Stimulated activated CD4-positive, alpha-beta T cell treated with anti-CD3 and anti-CD28 coated beads, Interleukin-4, amount 100 ng/mL, for 4 hours (primary cell): Measurements from ENCODE around the gene NTN1.
"Not testable (repeated sequence)": the region's sequence is repeated elsewhere in the genome, so short reads cannot be mapped to it uniquely, and the experiment has no call there.

Experiments
- DNase-seq, 2 experiments: peaks; one replicate each; pipeline ENCODE4 v3.0.0-alpha.2; 2020

Gene NTN1

GRCh38 chr17:9257630-9257965 lies 236.3 kb downstream of the NTN1 start:
- DNase-seq = not testable (repeated sequence)

- DNase-seq = no peak
Observed at GRCh38 chr17:9258115-9259015, 237.1 kb downstream of the NTN1 start.

DNA sequence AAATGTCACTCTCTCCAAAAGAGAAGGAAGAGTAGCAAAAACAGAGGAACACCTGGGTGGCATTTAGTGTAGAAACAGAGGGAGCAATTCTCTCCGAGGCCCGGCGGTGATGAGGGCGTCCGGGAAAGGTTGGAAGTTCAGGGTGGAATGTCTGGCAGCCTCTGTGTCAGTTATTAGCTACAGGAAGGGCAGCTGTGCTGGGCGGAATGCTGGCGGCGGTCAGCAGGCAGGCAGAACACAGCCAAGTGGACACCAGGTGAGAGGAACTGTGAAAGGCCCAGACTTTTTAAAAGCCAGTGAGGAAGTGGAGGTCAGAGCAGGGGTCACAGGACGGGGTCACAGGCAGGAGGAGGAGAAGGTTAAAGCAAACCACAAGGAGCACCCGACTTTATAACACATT lies 238.1 kb downstream of the NTN1 start:
- DNase-seq = no peak

DNA sequence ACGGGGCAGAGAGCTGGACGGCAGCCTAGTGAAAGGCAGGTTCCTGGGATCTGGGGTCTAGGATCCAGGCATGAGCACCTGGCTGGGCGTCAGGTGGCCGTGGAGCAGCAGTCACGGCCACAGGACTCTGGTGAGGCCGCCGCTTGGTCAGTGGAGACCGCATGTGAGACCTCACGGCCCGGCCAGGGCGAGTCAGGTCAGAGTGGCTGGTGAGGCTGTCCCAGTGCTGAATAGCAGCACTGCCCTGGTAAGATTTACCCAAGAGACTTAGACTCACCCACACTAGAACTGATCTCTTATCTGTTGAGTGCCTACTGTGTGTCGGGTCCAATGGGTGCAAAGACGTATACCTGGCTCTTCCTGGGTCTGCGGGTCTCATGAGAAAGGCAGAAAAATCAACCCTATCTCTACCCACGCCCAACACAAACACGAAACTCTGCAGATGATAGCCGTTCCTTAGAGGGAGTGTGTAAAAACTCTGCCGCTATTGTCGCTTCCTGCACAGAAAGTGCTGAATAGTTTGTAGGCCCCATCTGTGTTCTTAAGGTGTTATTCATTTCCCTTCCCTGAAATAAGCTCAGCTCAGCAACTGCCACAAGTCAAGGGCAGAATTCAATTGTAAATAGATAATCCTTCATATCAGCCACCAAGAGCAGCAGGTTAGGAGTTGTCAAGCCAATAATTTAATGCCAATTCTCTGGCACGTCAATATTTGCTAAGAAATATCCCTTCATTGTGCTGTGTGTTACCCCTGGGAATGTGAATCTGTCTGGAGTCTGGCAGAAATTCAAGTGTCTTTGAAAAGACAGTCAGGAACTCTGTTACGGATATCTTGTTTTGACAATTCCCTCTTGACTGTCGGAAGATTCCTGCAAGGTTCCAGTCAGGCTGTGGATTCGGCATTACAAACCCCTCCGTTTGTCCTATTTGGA lies 240.0 kb downstream of the NTN1 start:
- no peak for DNase-seq

DNA sequence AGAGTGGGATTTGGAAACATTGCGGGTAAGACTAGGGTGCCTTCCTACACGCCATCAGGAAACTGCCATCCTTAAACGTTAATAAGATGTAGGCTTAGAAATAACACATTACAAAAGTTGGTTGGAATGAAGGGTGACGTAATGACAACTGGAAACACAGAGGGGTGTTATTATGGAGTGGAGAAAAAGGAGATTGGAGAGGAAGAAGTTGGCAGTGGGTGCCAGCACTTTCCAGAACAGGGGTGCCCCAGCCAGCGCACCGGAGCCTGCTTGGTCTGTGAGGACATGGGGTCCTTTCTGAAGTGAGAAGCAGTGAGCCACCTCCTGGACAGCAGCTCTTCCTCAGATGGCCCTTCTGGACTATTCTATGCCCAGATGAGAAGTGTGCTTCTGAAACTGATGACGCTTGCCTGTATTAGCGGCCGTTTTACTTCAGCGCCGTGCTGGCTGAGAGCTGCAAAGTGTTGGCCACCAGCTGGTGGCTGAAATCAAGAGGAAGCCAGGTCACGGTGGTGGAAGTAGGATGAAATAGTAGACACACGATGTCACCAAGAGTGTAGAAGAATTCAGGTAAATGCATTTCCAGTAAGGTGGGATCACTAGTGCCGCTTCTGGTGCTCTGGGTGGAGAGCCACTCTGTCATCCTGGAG lies 244.8 kb downstream of the NTN1 start:
- DNase-seq = no peak

DNA sequence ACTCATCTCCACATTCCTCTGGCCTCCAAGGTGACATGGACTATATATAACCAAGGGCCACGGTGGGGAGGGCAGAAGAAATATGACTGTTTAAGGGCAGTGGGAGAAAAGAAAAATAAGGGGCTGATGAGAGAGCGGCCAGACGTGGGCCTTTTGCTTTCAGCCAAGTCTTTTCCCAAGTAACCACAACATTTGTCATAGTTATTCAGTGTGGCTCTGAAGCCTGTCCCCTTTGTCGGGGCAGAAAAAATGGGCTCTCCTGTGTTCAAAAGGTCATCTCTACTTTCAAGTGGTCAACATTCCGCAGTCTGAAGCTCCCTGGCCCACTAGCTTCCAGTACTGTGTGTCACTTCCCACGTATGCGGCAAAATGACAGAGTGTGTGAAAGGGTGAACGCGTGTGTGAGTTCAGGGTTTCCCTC lies 245.4 kb downstream of the NTN1 start:
- DNase-seq = no peak

GRCh38 chr17:9268546-9268945 lies 247.2 kb downstream of the NTN1 start:
- no peak for DNase-seq

DNA sequence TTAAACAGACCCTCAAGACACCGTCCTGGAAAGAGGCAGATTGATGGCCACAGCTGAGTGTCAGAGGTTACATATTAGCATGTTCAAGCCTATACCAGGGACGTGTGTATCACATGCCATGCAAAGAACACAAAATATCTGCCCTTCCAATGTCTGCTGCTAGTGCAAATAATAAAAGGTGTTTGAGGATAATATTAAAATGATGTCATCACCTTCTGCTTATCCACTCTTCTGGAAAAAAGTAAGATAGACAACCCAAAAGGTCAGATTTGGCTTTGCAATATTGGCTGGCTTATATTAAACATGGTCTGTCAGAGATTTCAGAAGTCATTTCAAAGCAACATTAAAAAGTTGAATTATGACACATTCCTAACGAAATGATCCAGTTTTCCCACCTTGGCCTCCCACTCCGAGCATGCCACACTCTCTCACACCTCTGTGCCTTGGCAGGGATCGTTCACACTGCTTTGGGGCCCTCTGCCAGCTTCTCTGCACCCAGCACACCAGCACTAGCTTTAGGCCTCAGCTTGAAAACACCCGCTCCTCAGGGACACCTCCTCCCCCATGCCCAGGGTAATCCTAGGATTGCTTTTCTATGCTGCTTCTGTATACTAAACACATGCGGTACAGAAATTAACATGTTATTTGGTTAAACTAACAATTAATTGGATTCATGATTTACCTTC lies 248.2 kb downstream of the NTN1 start:
- DNase-seq = no peak

DNA sequence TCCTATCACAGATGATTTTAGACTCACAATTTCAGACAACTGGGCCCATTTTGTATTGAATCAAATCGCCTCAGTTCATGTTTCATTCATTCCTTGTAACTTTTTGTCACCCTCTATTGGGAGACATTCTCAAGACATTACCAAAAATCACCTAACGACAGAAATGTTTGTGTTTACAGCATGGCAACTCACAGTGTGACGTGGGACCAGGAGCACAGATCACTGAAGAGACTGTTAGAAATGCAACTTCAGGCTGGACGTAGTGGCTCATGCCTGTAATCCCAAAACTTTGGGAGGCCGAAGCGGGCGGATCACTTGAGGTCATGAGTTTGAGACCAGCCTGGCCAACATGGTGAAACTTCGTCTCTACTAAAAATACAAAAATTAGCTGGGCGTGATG lies 249.6 kb downstream of the NTN1 start:
- no peak for DNase-seq

GRCh38 chr17:9271989-9272388 lies 250.7 kb downstream of the NTN1 start:
- no peak for DNase-seq

GRCh38 chr17:9272501-9273200 lies 251.3 kb downstream of the NTN1 start:
- no peak for DNase-seq

GRCh38 chr17:9273428-9274391 lies 252.4 kb downstream of the NTN1 start:
- DNase-seq = peak in 1 of 2 experiments; percentile 27

DNA sequence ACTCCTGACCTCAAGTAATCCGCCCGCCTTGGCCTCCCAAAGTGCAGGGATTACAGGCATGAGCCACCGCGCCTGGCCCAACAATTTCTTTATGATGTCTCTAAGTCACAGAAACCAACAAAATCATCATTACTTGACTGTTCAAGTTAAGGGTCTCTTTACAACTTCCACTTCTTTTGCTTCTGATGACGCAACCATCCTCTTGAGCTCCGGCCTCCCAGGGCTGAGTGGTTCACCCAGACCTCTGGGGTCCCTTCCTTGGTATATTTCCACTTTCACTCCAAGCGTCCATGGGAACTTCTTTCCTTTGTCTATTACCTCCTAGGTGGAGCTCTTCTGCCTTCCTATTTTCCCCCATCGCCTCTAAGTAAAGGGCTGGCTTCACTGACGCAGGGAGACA lies 253.7 kb downstream of the NTN1 start:
- no peak for DNase-seq

DNA sequence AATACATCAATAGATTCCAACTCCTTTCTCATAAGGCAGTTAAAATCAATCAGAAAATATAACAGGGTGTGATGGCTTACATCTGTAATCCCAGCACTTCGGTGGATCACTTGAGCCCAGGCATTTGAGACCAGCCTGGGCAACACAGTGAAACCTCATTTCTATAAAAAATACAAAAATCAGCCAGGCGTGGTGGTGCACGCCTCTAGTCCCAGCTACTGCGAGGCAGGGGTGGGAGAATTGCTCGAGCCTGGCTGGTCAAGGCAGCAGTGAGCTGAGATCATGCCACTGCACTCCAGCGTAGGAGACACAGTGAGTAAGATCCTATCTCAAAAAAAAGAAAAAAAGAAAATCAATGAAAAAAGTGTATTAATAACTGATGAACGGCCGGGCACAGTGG lies 258.6 kb downstream of the NTN1 start:
- DNase-seq = no peak

DNA sequence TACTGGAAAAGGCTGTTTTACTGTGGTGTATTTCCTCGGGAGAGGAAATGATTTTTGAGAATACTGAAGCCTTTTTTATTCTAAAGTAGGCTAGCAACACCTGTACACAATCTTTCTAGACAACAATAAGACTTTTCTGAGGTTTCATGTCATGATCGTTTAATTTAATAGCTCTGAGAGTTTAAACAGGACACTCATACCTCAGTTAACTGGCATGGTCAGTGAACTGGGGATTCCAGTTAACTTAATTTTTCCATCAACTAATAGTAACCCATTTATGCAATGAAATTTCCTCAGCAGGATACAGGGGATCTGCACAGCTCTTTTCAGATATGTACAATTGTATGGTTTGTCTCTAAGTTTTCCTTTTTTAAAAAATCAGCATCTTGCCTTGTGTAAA lies 262.6 kb downstream of the NTN1 start:
- DNase-seq = no peak

DNA sequence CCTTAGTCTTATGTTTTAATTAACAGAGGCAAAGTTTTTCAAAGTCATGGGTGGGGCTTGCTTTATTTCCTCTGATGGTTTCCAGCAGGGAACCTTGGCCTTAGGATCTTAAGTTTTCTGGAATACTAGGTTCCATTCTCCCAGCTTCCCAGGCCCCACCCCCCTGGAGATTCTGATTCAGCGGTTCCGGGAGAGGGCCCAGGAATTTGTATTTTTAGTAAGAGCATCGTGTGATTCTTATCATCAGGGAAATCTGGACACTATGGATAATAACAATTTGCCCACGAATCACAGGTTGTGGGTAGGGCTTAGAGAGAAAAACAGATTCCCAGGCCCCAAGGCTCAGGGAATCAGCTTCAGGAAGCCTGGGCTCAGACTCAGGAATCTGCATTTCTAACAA lies 263.6 kb downstream of the NTN1 start:
- DNase-seq = no peak

GRCh38 chr17:9285602-9286427 lies 264.5 kb downstream of the NTN1 start:
- DNase-seq = no peak

DNA sequence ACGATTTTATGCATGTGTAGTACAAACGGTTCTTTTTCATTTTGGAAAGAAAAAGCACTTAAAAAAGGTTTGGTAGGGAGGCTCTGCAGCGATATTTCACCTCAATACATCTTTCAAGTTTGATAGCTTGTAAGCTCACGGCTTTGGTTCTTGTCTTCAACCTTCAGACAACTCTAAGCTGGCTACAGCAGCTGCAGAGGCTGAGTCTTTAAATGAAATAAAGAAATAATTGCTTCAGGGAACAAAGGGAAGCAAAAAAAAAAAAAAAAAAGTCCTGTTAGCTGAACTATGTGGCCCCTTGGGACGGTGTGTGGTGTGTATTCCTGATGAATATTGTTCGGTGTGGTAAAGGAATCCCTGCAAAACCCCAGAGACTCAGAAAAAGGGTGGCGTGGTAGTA lies 265.1 kb downstream of the NTN1 start:
- no peak for DNase-seq

GRCh38 chr17:9287306-9287705 lies 266.0 kb downstream of the NTN1 start:
- DNase-seq = no peak

DNA sequence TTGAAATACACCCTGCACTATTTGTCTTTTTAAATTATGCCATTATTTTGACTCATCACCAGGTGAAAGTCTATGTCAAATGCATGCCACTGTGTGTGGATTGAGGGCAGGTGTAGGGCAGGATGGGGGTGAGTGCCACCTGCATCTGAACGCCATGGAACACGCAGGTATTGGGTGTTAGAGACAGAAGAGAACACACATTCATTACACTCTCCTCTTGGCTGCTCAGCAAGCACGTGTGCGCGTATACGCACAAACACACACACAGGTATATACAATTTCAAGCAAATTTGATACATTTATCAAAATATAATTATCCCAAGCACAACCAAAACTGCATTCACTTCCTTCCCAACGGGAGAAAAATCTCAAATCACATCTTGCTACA lies 268.9 kb downstream of the NTN1 start:
- DNase-seq = peak in 1 of 2 experiments; percentile 14
